ENCODE measurements around the gene KNDC1.
A peak's percentile ranks its signal among the peaks of the same experiment; 100 is the strongest.
"Not testable (repeated sequence)": the region's sequence is repeated elsewhere in the genome, so short reads cannot be mapped to it uniquely, and the experiment has no call there.

KNDC1 gene

DNA sequence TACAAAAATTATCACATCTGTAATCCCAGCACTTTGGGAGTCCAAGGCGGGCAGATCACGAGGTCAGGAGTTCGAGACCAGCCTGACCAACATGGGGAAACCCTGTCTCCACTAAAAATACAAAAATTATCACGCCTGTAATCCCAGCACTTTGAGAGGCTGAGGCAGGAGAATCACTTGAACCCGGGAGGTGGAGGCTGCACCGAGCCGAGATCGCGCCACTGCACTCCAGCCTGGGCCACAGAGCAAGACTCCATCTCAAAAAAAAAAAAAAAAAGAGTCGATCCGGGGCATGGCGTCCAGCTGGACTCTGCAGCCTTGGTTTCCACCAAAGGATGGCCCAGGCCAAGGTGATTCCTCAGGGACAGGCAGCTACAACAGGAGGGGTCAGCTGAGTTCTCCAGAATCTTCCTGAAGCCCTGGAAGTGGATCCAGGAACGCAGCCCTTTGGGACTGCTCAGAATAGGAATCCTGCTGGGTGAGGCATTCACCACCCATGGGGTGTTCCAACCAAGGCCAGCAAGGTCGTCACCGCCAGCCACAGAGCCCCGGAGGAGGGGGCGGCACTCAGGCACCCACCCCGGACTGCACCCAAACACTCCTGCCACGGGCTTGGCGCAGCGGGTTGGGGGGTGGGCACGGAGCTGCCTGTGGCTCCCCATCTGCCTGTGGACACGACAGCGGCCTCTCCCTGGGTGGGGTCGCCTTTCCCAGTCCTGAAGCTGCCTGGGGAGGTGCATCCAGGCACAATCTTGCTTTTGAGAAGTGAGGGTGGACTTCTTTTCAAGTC is 58.0 kb downstream of the KNDC1 start:
- no peak for DNase-seq
- no peaks in the 10 kb centered on the region for H3K9me2 ChIP-seq (replicated peaks; ENCODE audit: insufficient read depth, low read length)

GRCh38 chr10:133218891-133219290 is 58.9 kb downstream of the KNDC1 start:
- Histone ChIP-seq H3K4me3 (ENCODE audit: low read length) (no peak overlapping the region), H3K36me3 (replicated peaks; ENCODE audit: insufficient read depth, low read length) (no peaks in the 10 kb centered on the region), H3K27ac (ENCODE audit: low read length) (no peak overlapping the region), H3K4me2 (ENCODE audit: low read depth, low read length) (peak overlapping the region; percentile 47), H3K27me3 (replicated peaks; ENCODE audit: insufficient read depth, low read length) (peaks cover 36% of the 10 kb centered on the region), H3K9ac (ENCODE audit: low read length) (no peak overlapping the region), H3F3A (ENCODE audit: insufficient read depth, low read length) (no peaks in the 10 kb centered on the region), H3K9me3 (replicated peaks; ENCODE audit: insufficient read depth, low read length) (no peaks in the 10 kb centered on the region), H3K4me1 (ENCODE audit: low read length) (no peaks in the 10 kb centered on the region), H3K9me2 (replicated peaks; ENCODE audit: insufficient read depth, low read length) (no peaks in the 10 kb centered on the region), H3K79me2 (ENCODE audit: low read length) (no peaks in the 10 kb centered on the region), H2AFZ (ENCODE audit: low read length) (0 out of 2 replicates have a peak overlapping the region, but pooled peaks have one; percentile 19), H4K20me1 (ENCODE audit: insufficient read depth, low read length) (no peaks in the 10 kb centered on the region)
- no peak for DNase-seq
- TF ChIP-seq EZH2 (optimal IDR thresholded peaks at IDR 0.05; ENCODE audit: low read depth, low read length), result no peak

More for the DNA sequence above, 58.0 kb downstream of the KNDC1 start:
- peaks cover 35% of the 10 kb centered on the region for H3K27me3 ChIP-seq (replicated peaks; ENCODE audit: insufficient read depth, low read length)
- H3K79me2 ChIP-seq (ENCODE audit: low read length), result no peaks in the 10 kb centered on the region
- no peaks in the 10 kb centered on the region for H4K20me1 ChIP-seq (ENCODE audit: insufficient read depth, low read length)
- TF ChIP-seq, protein P1, sequence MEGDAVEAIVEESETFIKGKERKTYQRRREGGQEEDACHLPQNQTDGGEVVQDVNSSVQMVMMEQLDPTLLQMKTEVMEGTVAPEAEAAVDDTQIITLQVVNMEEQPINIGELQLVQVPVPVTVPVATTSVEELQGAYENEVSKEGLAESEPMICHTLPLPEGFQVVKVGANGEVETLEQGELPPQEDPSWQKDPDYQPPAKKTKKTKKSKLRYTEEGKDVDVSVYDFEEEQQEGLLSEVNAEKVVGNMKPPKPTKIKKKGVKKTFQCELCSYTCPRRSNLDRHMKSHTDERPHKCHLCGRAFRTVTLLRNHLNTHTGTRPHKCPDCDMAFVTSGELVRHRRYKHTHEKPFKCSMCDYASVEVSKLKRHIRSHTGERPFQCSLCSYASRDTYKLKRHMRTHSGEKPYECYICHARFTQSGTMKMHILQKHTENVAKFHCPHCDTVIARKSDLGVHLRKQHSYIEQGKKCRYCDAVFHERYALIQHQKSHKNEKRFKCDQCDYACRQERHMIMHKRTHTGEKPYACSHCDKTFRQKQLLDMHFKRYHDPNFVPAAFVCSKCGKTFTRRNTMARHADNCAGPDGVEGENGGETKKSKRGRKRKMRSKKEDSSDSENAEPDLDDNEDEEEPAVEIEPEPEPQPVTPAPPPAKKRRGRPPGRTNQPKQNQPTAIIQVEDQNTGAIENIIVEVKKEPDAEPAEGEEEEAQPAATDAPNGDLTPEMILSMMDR (IDR thresholded peaks at IDR 0.05; ENCODE audit: low read length), result no peak
- no peak for TF ChIP-seq EZH2phosphoT487 (IDR thresholded peaks at IDR 0.05; ENCODE audit: low read length)
- no peak for TF ChIP-seq EZH2 (optimal IDR thresholded peaks at IDR 0.05; ENCODE audit: low read depth, low read length)
- H3F3A ChIP-seq (ENCODE audit: insufficient read depth, low read length), result no peaks in the 10 kb centered on the region
- H3K4me3 ChIP-seq (ENCODE audit: low read length), result no peak overlapping the region
- no peaks in the 10 kb centered on the region for H3K9me3 ChIP-seq (replicated peaks; ENCODE audit: insufficient read depth, low read length)
- no peak overlapping the region for H2AFZ ChIP-seq (ENCODE audit: low read length)
- no peaks in the 10 kb centered on the region for H3K4me1 ChIP-seq (ENCODE audit: low read length)
- H3K27ac ChIP-seq (ENCODE audit: low read length), result no peak overlapping the region
- H3K4me2 ChIP-seq (ENCODE audit: low read depth, low read length), result peak overlapping the region; percentile 47; the same call in 1 of the 2 replicates
- H3K36me3 ChIP-seq (replicated peaks; ENCODE audit: insufficient read depth, low read length), result no peaks in the 10 kb centered on the region
- no peak overlapping the region for H3K9ac ChIP-seq (ENCODE audit: low read length)

- Histone ChIP-seq H3K4me2 (ENCODE audit: low read depth, low read length) (no peak overlapping the region), H3F3A (ENCODE audit: insufficient read depth, low read length) (no peaks in the 10 kb centered on the region), H3K4me1 (ENCODE audit: low read length) (no peaks in the 10 kb centered on the region), H3K9ac (ENCODE audit: low read length) (no peak overlapping the region), H3K27me3 (replicated peaks; ENCODE audit: insufficient read depth, low read length) (peaks cover 45% of the 10 kb centered on the region), H3K36me3 (replicated peaks; ENCODE audit: insufficient read depth, low read length) (no peaks in the 10 kb centered on the region), H3K27ac (ENCODE audit: low read length) (no peak overlapping the region), H3K79me2 (ENCODE audit: low read length) (no peaks in the 10 kb centered on the region), H2AFZ (ENCODE audit: low read length) (no peak overlapping the region), H3K9me2 (replicated peaks; ENCODE audit: insufficient read depth, low read length) (no peaks in the 10 kb centered on the region), H3K9me3 (replicated peaks; ENCODE audit: insufficient read depth, low read length) (no peaks in the 10 kb centered on the region), H4K20me1 (ENCODE audit: insufficient read depth, low read length) (no peaks in the 10 kb centered on the region), H3K4me3 (ENCODE audit: low read length) (no peak overlapping the region)
- DNase-seq, result no peak
- no peak for TF ChIP-seq EZH2 (optimal IDR thresholded peaks at IDR 0.05; ENCODE audit: low read depth, low read length)
- no peak for TF ChIP-seq EZH2phosphoT487 (IDR thresholded peaks at IDR 0.05; ENCODE audit: low read length)
- TF ChIP-seq, protein P1 (IDR thresholded peaks at IDR 0.05; ENCODE audit: low read length), result no peak
Observed at GRCh38 chr10:133219782-133220181, 59.8 kb downstream of the KNDC1 start.

DNA sequence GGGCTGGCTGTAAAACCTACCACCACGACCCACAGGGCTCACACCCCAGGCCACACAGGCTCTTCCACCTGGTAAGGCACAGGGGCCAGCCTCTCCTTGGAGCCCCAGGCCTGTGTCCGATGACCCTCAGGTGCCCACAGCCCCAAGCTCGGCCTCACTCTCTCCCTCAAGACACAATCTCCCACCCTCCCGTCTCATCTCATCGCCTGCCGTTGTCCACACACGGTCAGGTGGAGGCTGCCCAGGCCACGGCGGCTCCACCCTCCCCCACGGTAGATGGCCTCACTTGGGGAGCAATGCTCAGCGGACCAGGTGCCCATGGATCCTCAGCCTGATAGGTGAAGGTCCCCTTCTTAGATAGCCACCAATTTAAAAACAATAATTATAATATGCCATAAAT is 61.3 kb downstream of the KNDC1 start:
- Histone ChIP-seq H3K9me2 (replicated peaks; ENCODE audit: insufficient read depth, low read length) (no peaks in the 10 kb centered on the region), H3K4me2 (ENCODE audit: low read depth, low read length) (no peak overlapping the region), H3K9me3 (replicated peaks; ENCODE audit: insufficient read depth, low read length) (no peaks in the 10 kb centered on the region), H3F3A (ENCODE audit: insufficient read depth, low read length) (no peaks in the 10 kb centered on the region), H2AFZ (ENCODE audit: low read length) (no peak overlapping the region), H3K27ac (ENCODE audit: low read length) (no peak overlapping the region), H3K36me3 (replicated peaks; ENCODE audit: insufficient read depth, low read length) (no peaks in the 10 kb centered on the region), H3K4me3 (ENCODE audit: low read length) (no peak overlapping the region), H3K27me3 (replicated peaks; ENCODE audit: insufficient read depth, low read length) (peaks cover 49% of the 10 kb centered on the region), H3K79me2 (ENCODE audit: low read length) (no peaks in the 10 kb centered on the region), H3K4me1 (ENCODE audit: low read length) (no peaks in the 10 kb centered on the region), H3K9ac (ENCODE audit: low read length) (no peak overlapping the region), H4K20me1 (ENCODE audit: insufficient read depth, low read length) (no peaks in the 10 kb centered on the region)
- no peak for DNase-seq
- no peak for TF ChIP-seq EZH2phosphoT487 (IDR thresholded peaks at IDR 0.05; ENCODE audit: low read length)
- TF ChIP-seq, protein P1 (IDR thresholded peaks at IDR 0.05; ENCODE audit: low read length), result no peak
- TF ChIP-seq EZH2 (optimal IDR thresholded peaks at IDR 0.05; ENCODE audit: low read depth, low read length), result no peak

- not testable (repeated sequence) for DNase-seq; H3K4me3 ChIP-seq (ENCODE audit: low read length); H3K9me2 ChIP-seq (replicated peaks; ENCODE audit: insufficient read depth, low read length); H3K36me3 ChIP-seq (replicated peaks; ENCODE audit: insufficient read depth, low read length); H3K27ac ChIP-seq (ENCODE audit: low read length); H3F3A ChIP-seq (ENCODE audit: insufficient read depth, low read length); H3K4me1 ChIP-seq (ENCODE audit: low read length); H2AFZ ChIP-seq (ENCODE audit: low read length); H3K9ac ChIP-seq (ENCODE audit: low read length); H3K79me2 ChIP-seq (ENCODE audit: low read length); H4K20me1 ChIP-seq (ENCODE audit: insufficient read depth, low read length); H3K4me2 ChIP-seq (ENCODE audit: low read depth, low read length); H3K9me3 ChIP-seq (replicated peaks; ENCODE audit: insufficient read depth, low read length)
- H3K27me3 ChIP-seq (replicated peaks; ENCODE audit: insufficient read depth, low read length), result peaks cover 49% of the 10 kb centered on the region
Observed at GRCh38 chr10:133221756-133222155, 61.7 kb downstream of the KNDC1 start.

Data from MM.1S (cell line).